HG03060 (cell line): ENCODE results near the gene FABP3.
"Not testable (repeated sequence)": the region's sequence is repeated elsewhere in the genome, so short reads cannot be mapped to it uniquely, and the experiment has no call there.

ENCODE experiments used
- ATAC-seq: cut with Tn5 transposase; IDR thresholded peaks from one replicate; pipeline ENCODE4 v1.9.1; 2021; ENCODE audit warnings: low read depth, moderate number of reproducible peaks; ENCODE audit not compliant: unreplicated experiment

FABP3 gene

DNA sequence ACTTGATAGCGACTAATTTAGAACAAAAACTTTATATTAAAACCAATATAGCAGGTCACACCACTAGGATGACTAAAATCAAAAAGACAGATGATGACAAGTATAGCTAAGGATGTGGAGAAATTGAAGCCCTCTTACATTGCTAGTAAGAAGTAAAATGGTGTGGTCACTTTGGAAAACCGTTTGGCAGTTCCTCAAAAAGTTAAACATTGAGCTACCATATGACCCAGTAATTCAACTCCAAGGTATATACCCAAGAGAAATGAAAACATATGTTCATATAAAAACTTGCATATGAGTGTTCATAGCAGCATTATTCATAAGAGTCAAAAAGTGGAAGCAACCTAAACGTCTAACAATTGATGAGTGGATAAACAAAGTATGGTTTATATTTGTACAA, 27.1 kb upstream of the FABP3 start:
- no peak for ATAC-seq

DNA sequence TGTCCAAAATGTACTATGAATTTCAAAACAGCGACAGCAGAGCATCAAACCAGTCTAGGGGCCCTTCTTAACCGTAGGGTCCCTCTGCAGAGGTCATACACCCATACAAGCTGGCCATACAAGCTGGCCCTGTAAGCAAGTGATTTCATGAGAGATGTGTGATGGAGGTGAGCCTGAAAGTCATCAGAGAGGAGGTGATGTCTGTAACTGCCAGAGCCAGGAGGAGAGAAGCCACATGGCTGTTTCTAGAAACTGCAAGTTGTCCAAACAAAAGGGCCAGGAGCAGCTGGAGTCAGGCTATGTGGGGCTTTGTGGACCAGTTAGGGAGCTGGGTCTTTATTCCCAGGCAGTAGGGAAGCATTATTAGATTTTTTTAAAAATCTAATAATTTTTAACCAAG, 25.4 kb upstream of the FABP3 start:
- ATAC-seq: no peak

DNA sequence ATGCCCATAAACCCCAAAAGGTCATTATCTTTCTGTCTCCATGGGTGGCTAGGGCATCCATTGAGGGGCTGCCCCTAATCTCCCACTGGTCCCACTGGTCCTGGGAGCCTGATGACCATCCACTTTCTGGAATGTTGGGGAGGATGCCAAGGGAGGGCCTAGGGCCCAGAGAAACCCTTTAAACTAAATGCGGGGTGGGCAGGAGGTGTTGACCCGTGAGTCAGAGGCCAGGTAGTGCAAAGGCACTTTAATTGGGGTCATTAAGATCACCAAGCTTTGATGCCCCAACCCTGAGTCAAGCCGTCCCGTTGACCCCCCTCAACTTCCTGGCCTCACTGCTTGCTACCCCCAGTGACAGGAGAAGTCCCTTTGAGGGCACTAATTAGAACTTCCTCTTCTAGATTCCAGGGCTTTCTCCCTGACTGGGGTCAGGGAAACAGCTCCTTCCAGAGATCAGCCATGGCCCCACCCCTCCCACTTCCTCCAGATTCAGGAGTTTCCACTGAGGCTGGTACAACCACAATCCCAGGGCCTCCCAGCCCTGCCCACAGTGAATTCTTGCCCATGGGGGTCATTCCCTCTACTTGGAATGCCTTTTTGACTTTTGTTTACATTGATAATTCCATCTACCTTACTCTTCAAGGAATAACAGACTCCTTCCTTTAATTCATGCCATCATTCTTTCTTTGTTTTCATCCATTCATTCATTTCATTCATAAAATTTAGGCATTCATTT, 24.7 kb upstream of the FABP3 start:
- no peak for ATAC-seq

DNA sequence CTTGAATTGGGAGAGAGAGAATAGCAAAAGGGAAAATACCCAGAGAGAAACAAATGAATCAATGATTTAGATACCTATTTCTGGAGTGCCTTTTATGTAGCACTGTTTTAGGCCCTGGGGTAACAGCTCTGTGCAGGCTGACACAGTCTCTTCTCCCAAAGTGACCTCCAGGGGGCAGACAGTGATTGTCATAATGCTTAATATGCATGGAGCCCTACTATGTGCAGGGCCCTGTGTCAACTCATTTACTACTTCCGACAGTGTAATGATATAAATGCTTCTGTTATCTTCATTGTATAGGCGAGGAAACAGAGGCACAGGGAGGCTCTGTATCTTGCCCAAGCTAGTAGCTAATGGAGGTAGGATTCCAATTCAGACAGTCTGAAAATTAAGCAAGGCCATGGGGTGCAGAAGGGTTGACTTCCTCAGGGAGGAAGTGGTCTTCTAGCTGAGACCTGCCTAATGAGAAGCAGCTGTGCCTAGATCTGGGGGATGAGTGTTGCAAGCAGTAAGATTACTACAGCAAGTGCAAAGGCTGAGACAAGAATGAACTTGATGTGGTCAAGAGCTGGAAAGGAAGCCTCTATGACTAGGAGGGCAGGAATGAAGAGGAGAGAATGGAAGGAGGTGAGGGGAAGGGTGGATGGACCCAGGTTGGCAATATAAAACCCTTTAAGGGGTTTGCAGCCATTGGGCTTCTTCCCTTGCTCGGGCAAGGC, 23.9 kb upstream of the FABP3 start:
- no peak for ATAC-seq

DNA sequence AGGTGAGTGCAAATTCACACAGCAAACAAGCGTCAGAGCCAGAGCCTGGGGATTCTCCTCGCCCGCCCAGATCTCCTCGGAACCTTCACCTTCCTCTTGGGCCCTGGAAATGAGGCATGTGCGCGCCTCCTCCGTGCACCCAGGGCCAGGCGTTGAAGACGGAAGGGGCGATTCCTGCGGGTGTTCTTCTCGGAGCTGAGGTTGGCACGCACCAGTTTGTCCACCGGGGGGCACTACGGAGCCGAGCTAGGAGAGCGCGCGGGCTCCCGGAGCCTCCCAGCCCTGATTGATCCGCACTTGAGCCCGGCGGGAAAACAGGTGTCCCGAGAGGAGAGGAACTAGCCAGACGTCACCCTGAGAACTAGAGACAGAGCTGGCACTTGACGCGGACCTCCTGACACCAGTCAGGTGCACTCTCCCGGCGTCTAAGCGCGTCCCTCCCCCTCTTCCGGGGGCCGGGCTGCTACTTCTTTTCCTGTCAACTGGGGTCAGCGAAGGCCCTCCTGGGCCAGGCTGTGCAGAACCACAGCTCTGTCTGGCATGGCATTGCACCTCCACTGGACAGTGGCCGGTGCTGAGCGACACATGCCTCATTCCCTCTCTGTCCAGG, 21.8 kb upstream of the FABP3 start:
- ATAC-seq: no peak

DNA sequence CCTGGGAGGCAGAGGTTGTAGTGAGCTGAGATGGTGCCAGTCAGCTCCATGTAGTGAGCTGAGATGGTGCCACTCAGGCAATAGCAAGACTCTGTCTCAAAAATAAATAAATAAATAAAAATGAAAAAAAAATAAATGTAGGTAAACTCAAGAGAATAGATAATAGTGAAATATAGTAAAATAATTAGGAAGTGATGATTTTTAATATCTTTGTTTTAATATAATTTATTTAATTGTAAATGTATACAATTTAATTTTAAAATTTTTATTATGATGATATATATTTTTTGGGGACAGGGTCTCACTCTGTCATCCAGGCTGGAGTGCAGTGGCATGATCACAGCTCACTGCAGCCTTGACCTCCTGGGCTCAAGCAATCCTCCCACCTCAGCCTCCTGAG, 20.6 kb upstream of the FABP3 start:
- no peak for ATAC-seq

DNA sequence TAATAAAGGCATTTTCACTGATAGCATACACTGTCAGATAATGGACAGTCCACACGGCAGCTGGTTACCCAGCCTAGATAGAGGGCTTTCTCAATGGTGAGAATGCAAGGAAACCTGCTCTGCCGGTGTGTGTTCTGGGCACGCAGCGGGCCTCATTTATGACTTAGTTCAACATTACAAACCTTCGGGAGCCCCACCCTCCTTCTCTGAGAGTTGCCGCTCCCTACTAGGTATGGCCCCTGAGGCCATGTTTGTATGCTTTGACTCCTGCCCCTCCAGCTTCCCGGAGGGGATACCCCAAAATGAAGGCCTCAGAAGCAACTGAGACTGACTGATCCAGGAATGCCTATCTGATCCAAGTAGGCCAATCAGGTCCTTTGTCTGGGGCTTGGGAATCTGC, 17.2 kb upstream of the FABP3 start:
- no peak for ATAC-seq

DNA sequence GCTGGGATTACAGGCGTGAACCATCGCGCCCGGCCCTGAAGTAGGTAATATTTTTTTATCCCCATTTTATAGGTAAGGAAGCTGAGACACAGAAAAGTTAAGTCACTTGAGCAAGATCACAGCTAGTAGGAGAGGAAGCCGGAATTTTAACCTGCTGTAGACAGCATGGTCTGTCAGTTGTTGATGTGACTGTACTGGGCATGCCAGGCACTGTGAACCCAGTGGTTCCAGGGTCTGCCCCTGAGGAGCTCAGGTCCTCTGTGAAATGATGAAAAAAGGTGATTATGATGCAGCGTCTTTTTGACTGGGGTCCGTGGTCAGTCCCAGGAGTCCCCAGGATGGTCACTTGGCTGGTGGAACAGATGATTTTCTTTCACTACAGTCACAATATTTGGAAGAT, 16.7 kb upstream of the FABP3 start:
- no peak for ATAC-seq

DNA sequence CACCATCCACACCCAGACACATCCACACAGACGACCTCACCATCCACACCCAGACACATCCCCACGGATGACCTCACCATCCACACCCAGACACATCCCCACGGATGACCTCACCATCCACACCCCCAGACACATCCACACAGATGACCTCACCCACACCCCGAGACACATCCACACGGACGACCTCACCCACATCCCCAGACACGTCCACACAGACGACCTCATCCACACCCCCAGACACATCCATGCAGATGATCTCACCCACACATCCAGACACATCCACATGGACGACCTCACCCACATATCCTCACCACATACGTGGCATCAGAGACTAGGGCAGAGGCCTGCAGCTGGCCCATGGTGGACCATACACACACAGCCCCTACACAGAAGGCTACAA, 14.7 kb upstream of the FABP3 start:
- no peak for ATAC-seq

DNA sequence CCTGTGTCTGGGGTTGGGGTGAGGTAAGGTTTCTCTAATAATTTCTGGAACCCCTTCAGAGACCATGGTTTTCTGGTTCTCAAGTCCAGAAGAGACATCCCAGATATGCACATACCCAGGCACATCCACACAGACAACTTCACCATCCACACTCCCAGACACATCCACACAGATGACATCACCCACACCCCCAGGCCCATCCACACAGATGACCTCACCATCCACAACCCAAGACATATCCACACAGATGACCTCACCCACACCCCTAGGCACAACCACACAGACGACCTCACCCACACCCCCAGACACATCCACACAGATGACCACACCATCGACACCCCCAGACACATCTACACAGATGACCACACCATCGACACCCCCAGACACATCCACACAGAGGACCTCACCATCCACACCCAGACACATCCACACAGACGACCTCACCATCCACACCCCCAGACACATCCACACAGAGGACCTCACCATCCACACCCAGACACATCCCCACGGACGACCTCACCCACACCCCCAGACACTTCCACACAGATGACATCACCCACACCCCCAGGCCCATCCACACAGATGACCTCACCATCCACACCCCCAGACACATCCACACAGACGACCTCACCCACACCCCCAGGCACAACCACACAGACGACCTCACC, 13.8 kb upstream of the FABP3 start:
- not testable (repeated sequence) for ATAC-seq

DNA sequence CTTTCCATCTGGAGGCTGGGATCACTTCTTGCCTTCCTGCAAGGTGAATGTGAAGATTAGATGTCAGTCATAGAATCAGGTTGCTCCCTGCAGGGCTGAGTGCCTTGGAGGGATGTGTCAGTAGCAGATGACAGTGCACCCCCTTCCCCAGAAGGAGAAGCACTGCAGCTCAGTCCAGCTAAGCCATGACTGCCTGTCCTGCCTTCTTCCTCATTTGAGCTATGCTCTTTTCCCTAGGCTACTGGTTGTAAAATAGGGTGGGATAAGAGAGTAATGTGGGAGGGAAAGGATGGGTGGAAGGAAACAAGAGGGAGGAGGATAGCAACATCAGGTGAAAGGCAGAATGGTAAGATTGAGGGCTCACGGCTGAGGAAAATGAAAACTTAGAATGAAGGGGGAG, 11.1 kb upstream of the FABP3 start:
- no peak for ATAC-seq

DNA sequence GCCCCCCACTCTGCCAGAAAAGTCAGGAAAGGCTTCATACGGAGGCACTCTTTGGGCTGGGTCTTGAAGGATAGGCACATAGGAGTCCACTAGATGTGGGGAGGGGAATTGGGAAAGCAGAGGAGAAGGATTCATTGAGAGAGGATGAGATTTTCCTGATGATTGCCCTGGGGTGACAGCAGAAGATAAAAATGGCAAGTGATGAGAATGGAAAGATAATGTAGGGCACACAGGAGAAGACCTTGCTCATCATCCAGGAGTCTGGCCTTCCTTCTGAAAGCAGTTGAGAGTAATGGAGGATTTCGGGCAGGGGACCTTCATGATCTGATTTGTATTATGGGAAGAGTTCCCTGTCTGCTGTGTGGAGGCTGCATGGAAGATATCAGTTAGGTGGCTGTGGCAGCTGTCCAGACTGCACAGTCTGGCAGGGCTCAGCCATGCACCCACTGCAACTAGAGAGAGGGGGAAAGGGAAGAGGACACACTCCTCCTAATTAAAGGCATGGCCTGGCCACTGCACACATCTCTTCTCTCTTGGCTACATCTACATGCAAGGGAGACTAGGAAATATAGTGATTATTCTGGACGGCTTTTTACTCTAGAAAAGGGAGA, 9.6 kb upstream of the FABP3 start:
- no peak for ATAC-seq

DNA sequence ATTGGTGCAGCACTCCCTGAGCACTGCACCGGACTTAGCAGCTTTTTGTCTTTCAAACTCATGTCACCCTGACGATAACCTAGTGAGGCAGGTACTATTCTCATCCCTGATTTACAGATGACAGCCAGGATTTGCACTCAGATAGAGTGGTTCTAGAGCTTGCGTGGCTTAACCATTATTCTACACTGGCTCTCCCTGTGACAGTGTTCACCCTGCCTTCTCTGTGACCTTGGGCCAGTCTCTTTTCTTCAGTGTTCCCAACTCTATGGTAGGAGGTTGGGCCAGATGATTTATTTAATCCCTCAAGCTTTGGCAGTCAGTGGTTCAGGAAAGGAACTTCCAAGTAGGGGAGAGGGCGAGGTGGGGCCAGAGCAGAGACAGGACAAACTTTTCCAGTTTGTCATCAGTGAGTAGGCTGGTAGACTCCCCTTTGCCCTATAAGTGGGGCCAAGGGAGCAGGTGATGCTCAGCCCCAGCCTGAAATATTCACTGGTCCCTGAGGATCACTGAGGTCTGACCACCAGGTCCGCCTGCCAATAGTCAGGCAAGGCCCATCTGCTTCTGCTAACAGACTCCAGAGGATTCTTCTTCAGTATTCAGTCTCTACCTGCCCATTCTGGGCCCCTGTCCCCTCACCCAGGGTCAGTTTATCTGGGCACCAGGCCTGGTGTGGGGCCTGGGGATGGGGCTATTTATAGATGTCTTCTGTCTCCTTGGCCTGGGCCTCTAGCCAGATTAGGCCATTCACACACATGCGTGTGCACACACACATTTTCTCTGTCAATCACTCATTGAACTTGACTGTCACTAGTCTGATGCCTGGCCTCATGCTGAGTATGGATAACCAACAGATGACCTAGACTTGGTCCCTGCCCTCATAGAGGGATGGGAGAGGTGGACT, 8.8 kb upstream of the FABP3 start:
- ATAC-seq: no peak

DNA sequence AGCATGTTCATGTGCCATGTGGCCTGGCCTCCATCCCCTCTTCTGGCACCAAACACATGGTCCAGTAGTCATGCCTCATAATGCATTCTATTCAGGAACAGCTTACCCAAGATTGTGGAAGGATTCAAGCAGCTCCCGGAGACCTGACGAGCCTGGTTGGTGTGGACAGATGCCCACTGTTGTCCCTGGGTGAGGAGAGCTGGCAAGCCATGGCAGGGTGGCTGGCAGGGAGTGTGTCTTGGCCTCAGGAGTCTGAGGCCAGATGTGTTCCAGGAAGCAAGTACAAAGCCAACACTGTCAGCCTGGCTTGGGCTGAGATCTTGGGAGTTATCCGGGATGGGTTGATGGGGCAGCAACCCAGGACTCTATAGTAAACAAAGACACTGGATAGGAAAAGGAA, 7.3 kb upstream of the FABP3 start:
- ATAC-seq: no peak

DNA sequence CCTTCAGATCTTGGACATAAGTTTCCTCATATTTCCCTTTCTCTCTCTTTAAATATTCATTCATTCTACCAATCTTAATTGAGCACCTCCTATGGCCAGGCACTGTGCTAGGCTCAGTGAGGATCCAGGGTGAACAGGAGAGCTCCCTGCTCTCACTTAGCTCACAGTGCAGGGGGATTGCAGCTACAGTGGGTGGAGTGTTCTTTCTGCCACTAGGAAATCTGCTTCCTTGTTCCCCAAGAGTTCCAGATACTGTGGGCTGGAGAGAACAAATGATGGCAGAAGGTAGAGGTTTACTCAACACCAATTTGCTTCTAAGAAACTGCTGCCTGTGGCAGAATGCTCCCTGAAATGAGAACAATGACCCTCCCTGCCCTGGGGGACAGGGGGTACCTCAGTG, 5.1 kb upstream of the FABP3 start:
- no peak for ATAC-seq

DNA sequence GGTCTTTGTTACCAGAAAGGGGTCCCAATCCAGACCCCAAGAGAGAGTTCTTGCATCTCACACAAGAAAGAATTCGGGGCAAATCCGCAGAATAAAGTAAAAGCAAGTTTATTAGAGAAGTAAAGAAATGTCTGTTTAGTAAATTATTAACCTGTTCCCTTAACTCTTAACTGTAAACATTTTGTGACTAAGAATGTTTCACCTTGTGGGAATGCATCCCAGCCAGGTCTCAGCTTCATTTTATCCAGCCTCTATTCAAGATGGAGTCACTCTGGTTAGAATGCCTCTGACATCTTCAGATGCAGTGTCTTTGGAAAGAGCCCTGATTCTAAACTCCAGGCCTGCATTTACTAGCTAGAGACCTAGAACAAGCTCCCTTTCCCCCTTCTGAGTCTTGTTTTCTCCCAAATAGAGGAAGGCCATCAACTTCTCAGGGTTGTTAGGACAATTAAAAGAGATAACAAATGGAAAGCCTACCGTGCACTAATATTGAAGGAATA, 4.5 kb upstream of the FABP3 start:
- ATAC-seq: no peak

DNA sequence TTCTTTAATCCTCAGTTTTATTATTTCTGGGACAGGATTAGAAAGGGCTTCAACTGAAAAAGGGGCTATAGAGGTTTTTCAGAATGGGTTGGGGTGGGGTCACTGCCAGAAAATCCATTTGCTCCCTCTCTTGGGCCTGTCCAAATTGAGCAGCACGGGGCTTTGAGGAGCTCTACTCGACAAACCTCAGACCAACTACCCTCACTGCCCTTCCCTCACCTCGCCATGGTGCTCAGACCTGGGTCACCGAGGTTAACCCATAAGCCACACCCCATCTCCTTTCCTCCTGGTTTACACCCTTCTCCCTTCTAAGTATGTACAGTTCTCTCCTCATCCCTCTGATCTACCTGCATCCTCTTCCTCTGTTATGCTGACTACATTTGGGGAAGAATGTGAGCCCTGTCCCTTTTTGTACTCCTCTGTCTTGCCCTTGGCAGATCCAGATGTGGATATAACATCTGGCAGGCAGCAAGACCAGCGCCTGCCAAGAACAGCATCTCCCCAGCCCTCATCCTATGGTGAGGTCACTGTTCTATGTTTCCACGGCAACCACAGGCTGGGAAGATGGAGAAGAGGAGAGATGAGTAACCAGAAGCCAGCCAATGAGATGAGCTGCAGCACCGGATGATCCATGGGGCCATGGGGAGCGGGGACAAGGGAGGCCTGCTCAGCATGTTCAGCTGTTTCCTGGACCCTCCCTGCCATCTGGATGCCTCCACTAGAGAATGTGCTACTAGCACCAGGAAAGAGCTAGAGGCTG, 3.7 kb upstream of the FABP3 start:
- ATAC-seq: no peak

DNA sequence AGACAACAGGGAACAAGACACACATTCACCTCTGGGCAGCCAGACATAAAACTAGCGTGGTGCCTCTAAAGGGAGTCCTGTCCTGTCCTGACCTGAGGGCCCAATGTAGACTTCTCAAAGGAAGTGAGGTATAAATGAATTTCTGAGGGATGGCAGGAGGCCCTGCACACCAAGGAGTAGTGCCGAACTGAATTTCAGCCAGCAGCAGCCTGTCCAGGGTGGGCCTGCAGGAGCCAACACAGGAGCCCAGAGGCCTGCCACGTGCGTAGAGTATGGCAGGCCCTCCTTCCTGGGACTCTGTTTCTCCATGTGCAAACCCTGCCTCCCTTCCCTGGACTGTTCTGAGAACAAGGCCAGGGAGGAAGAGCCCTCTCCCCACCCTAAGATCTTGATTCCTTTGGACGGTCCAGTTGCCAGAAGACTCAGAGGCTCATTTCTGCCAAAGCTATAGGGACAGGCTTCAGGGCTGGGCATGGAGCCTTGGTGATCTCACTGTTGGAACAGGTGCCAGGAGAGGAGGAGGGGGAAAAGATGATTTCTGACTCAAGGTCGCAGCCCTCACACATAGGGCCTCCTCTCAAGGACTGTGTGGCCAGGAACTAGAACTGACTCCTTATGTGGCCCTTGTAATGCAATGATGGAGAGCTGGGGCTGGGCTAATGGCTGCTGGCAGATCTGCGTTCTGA, 1.8 kb upstream of the FABP3 start:
- no peak for ATAC-seq
